IMR-90 (cell line): ENCODE data around the gene MRPL30. TPM values are rescaled to one million over a fixed set of nuclear protein-coding genes. Genes with fewer than 3 reads are reported as not detected.

Source experiments
- ATAC-seq: fragments of 200-7000 bp; cut with Tn5 transposase; 2 replicates; pipeline ENCODE4 v1.9.1; 2020; ENCODE audit warnings: low read depth, mild to moderate bottlenecking, moderate library complexity
- BruUV-seq: library from RNA; stranded (reverse); fragments of 400-500 nt; replicated peaks from 2 replicates; lab custom pipeline; 2021; lab: Mats Ljungman, UMichigan
- CTCF ChIA-PET: fragments of 300-600 bp; formaldehyde crosslinking; extraction: SDS; loops from one replicate; lab custom pipeline; 2021; ENCODE audit warnings: antibody characterized with exemption; lab: Yijun Ruan, JAX
- POLR2A ChIA-PET: fragments of 300-600 bp; sonication (Branson Sonifier 250); formaldehyde crosslinking; loops from one replicate; lab custom pipeline; 2022; ENCODE audit warnings: antibody characterized with exemption; ENCODE audit not compliant: unreplicated experiment; lab: Charles Lee
- DNase-seq: peaks from one replicate; pipeline ENCODE4 v3.0.0; 2013
- H2AFZ ChIP-seq: replicated peaks from 2 replicates; pipeline ENCODE3; 2013; ENCODE audit warnings: low read length, mild to moderate bottlenecking; ENCODE audit not compliant: poor library complexity
- H2AK5ac ChIP-seq: 2 replicates; pipeline ENCODE4 v1.6.1; 2013; ENCODE audit warnings: low read depth, low read length, inconsistent platforms
- H2AK9ac ChIP-seq: replicated peaks from 2 replicates; pipeline ENCODE3; 2013; ENCODE audit warnings: mild to moderate bottlenecking, low read depth, low read length, moderate library complexity; ENCODE audit not compliant: poor library complexity
- H2BK120ac ChIP-seq: 2 replicates; pipeline ENCODE4 v1.6.1; 2013; ENCODE audit warnings: low read depth, low read length, inconsistent platforms
- H2BK15ac ChIP-seq: 3 replicates; pipeline ENCODE4 v1.6.1; 2013; ENCODE audit warnings: low read depth, low read length, inconsistent platforms
- H2BK20ac ChIP-seq: 2 replicates; pipeline ENCODE4 v1.6.1; 2013; ENCODE audit warnings: low read depth, mild to moderate bottlenecking, inconsistent platforms, low read length, moderate library complexity
- H2BK5ac ChIP-seq: 2 replicates; pipeline ENCODE4 v1.6.1; 2013; ENCODE audit warnings: mild to moderate bottlenecking, low read depth, low read length, inconsistent platforms; ENCODE audit not compliant: poor library complexity, severe bottlenecking
- H3K14ac ChIP-seq: replicated peaks from 2 replicates; pipeline ENCODE4 v1.6.1; 2013; ENCODE audit warnings: low read depth, low read length, inconsistent platforms
- H3K18ac ChIP-seq: 2 replicates; pipeline ENCODE4 v1.6.1; 2013; ENCODE audit warnings: low read depth, low read length, control low read depth
- H3K23ac ChIP-seq: 2 replicates; pipeline ENCODE4 v1.6.1; 2013; ENCODE audit warnings: low read depth, low read length, inconsistent platforms
- H3K27ac ChIP-seq: 2 replicates; pipeline ENCODE4 v1.5.1; 2013; ENCODE audit warnings: mild to moderate bottlenecking, control low read depth, low read length; ENCODE audit not compliant: insufficient read depth
- H3K27me3 ChIP-seq: 2 replicates; pipeline ENCODE4 v1.6.1; 2013; ENCODE audit warnings: low read length; ENCODE audit not compliant: control insufficient read depth, insufficient read depth
- H3K36me3 ChIP-seq: 2 replicates; pipeline ENCODE4 v1.6.1; 2013; ENCODE audit warnings: low read length, mixed read lengths; ENCODE audit not compliant: control insufficient read depth, insufficient read depth
- H3K4ac ChIP-seq: 2 replicates; pipeline ENCODE4 v1.6.1; 2013; ENCODE audit warnings: low read depth, low read length, inconsistent platforms
- H3K4me1 ChIP-seq: 2 replicates; pipeline ENCODE4 v1.6.1; 2013; ENCODE audit warnings: low read length, mixed read lengths; ENCODE audit not compliant: control insufficient read depth, insufficient read depth
- H3K4me2 ChIP-seq: 2 replicates; pipeline ENCODE4 v1.6.1; 2013; ENCODE audit warnings: low read depth, mild to moderate bottlenecking, control low read depth, low read length, moderate library complexity
- H3K4me3 ChIP-seq: 2 replicates; pipeline ENCODE4 v1.5.1; 2013; ENCODE audit warnings: low read depth, mild to moderate bottlenecking, control low read depth, low read length, moderate library complexity; ENCODE audit not compliant: insufficient read depth
- H3K56ac ChIP-seq: 2 replicates; pipeline ENCODE4 v1.6.1; 2013; ENCODE audit warnings: low read length, inconsistent platforms; ENCODE audit not compliant: insufficient read depth; ENCODE audit errors: extremely low read depth
- H3K79me1 ChIP-seq, 2 experiments: 2 replicates each; pipeline ENCODE4 v1.6.1; 2013; ENCODE audit warnings: low read length in 2 of 2, inconsistent platforms in 1 of 2, low read depth in 1 of 2
- H3K9ac ChIP-seq: 2 replicates; pipeline ENCODE4 v1.6.1; 2013; ENCODE audit warnings: low read depth, low read length, control low read depth
- H3K9me1 ChIP-seq: 2 replicates; pipeline ENCODE4 v1.6.1; 2013; ENCODE audit warnings: low read length, inconsistent platforms; ENCODE audit not compliant: insufficient read depth
- H3K9me3 ChIP-seq: 2 replicates; pipeline ENCODE4 v1.6.1; 2013; ENCODE audit warnings: low read length; ENCODE audit not compliant: control insufficient read depth, insufficient read depth
- H4K20me1 ChIP-seq: 2 replicates; pipeline ENCODE4 v1.6.1; 2013; ENCODE audit warnings: low read length, inconsistent platforms; ENCODE audit not compliant: insufficient read depth
- H4K5ac ChIP-seq: 2 replicates; pipeline ENCODE4 v1.6.1; 2013; ENCODE audit warnings: mild to moderate bottlenecking, low read depth, low read length, control low read depth
- H4K8ac ChIP-seq, 2 experiments: 2 replicates each; pipeline ENCODE4 v1.6.1; 2013; ENCODE audit warnings: low read depth in 2 of 2, low read length in 2 of 2, control low read depth in 1 of 2, inconsistent platforms in 1 of 2
- H4K91ac ChIP-seq: 2 replicates; pipeline ENCODE4 v1.6.1; 2013; ENCODE audit warnings: low read depth, low read length, inconsistent platforms; ENCODE audit not compliant: insufficient read depth
- FOS ChIP-seq: fragments of 150-350 bp; IDR thresholded peaks from 2 replicates; pipeline ENCODE4 v1.6.1; 2016; ENCODE audit warnings: low read depth, low read length
- MAFK ChIP-seq: IDR thresholded peaks from 2 replicates; pipeline ENCODE4 v1.6.1; 2012; ENCODE audit warnings: low read depth, low read length, improper control_type of control experiment
- RCOR1 ChIP-seq: IDR thresholded peaks from 2 replicates; pipeline ENCODE4 v1.6.1; 2012; ENCODE audit warnings: mild to moderate bottlenecking, low read length, improper control_type of control experiment; ENCODE audit not compliant: insufficient replicate concordance
- RFX5 ChIP-seq: IDR thresholded peaks from 2 replicates; pipeline ENCODE4 v1.8.0; 2012; ENCODE audit warnings: low read depth, mild to moderate bottlenecking, low read length, moderate library complexity
- SMC3 ChIP-seq: fragments of 150-350 bp; IDR thresholded peaks from 2 replicates; pipeline ENCODE4 v1.6.1; 2016; ENCODE audit warnings: low read depth, mild to moderate bottlenecking, antibody characterized with exemption, low read length, moderate library complexity
- USF2 ChIP-seq: fragments of 150-350 bp; IDR thresholded peaks from 2 replicates; pipeline ENCODE4 v1.6.1; 2017; ENCODE audit warnings: mild to moderate bottlenecking, antibody characterized with exemption, low read length, low read depth
- WGBS, 2 experiments: methylation state at CpG; one replicate each; pipeline versions ENCODE4 v1.1.5 to v1.1.7; 2013; ENCODE audit warnings: missing lambda C conversion rate in 2 of 2; ENCODE audit not compliant: insufficient read length in 1 of 2; ENCODE audit errors: extremely low coverage in 2 of 2; 5-methylcytosine and 5-hydroxymethylcytosine counted together
- dilution Hi-C: fragments of 300-500 bp; cut with HindIII; formaldehyde crosslinking; loops from one replicate; pipeline ENCODE4 v1.14.3; 2018; ENCODE audit warnings: low sequenced_read_pairs; ENCODE audit not compliant: unreplicated experiment
- in situ Hi-C: fragments of 300-500 bp; cut with MboI; formaldehyde crosslinking; loops from 3 replicates; pipeline ENCODE4 v1.14.3; 2019; ENCODE audit warnings: low sequenced_read_pairs, inconsistent platforms, mixed read lengths
- intact Hi-C: fragments of 100-400 bp; cut with micrococcal nuclease; formaldehyde crosslinking; loops from 2 replicates; pipeline ENCODE4 v1.10.0; 2022
- polyA plus RNA-seq, 3 experiments: library from polyadenylated mRNA; depleted of rRNA; stranded (reverse); fragments of >200 nt; gene quantifications; 2 replicates each; pipeline ENCODE4 v1.2.3, GENCODE V29; 2012; ENCODE audit warnings: low replicate concordance in 1 of 3
- total RNA-seq: library from RNA; depleted of rRNA; stranded (reverse); fragments of >200 nt; gene quantifications from 2 replicates; pipeline ENCODE4 v1.2.3, GENCODE V29; 2012
- TF ChIP-seq, protein P1 (sequence below): conservative IDR thresholded peaks from 2 replicates; pipeline ENCODE4 v1.5.1; 2012; ENCODE audit warnings: mild to moderate bottlenecking, low read depth, low read length, improper control_type of control experiment

MRPL30 gene
- total and polyA plus RNA-seq, 2 of the 4 experiments (the other 2 are of a cell fraction), result 18.7 to 34.8 TPM

DNA sequence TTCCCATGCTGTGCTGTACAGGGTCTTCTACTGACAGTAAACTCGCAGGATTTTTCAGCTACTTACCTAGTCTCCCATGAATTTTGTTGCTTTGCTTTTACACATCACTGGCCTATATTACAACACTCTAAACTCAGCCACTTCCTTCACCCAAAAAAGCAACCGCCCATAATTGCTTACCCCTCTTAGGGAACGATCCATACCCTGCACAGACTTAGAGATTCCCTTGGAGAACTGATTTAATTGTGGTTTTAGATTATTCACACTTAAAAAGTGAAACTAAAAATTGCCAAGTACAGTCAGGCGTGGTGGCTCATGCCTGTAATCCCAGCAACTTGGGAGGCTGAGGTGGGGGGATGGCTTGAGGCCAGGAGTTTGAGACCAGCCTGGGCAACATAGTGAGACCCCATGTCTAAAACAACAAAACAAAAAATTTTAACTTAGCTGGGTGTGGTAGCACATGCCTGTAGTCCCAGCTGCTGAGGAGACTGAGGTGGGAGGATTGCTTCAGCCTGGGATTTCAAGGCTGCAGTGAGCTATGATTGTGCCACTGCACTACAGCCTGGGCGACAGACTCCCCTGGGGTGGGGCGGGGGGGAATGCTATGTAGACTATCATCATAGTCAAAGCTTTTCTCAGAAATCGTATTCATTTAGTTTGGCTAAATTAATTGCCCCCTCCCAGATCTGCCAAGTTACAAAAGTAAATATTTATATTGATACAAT is 19.3 kb downstream of the MRPL30 start:
- H3K4me3 ChIP-seq, result no peak overlapping the region
- H3K27me3 ChIP-seq, result no peaks in the 10 kb centered on the region
- H3K14ac ChIP-seq, result no peak overlapping the region
- no peak overlapping the region for H3K27ac ChIP-seq
- H2AK5ac ChIP-seq, result no peak overlapping the region
- H3K18ac ChIP-seq, result no peak overlapping the region
- peaks cover 14% of the 10 kb centered on the region for H3K36me3 ChIP-seq
- dilution Hi-C loops (no loop called here), intact Hi-C loops (no loop called here), in situ Hi-C loops (no loop called here)
- H2BK5ac ChIP-seq, result no peak overlapping the region
- no peak overlapping the region for H2BK15ac ChIP-seq
- H3K79me1 ChIP-seq, result no peaks in the 10 kb centered on the region
- no peak overlapping the region for H4K5ac ChIP-seq
- DNase-seq (no peak), ATAC-seq (no peak)
- H3K9me1 ChIP-seq, result peaks cover 2% of the 10 kb centered on the region; the same call in 1 of the 2 replicates
- no peak for TF ChIP-seq RFX5
- TF ChIP-seq USF2, result no peak
- no peak for TF ChIP-seq MAFK
- TF ChIP-seq, protein P1, sequence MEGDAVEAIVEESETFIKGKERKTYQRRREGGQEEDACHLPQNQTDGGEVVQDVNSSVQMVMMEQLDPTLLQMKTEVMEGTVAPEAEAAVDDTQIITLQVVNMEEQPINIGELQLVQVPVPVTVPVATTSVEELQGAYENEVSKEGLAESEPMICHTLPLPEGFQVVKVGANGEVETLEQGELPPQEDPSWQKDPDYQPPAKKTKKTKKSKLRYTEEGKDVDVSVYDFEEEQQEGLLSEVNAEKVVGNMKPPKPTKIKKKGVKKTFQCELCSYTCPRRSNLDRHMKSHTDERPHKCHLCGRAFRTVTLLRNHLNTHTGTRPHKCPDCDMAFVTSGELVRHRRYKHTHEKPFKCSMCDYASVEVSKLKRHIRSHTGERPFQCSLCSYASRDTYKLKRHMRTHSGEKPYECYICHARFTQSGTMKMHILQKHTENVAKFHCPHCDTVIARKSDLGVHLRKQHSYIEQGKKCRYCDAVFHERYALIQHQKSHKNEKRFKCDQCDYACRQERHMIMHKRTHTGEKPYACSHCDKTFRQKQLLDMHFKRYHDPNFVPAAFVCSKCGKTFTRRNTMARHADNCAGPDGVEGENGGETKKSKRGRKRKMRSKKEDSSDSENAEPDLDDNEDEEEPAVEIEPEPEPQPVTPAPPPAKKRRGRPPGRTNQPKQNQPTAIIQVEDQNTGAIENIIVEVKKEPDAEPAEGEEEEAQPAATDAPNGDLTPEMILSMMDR, result no peak
- TF ChIP-seq RCOR1, result no peak
- TF ChIP-seq FOS, result no peak
- no peak for TF ChIP-seq SMC3
- H4K91ac ChIP-seq, result no peak overlapping the region
- BruUV-seq, result no TSS peak
- no CpG with 5 or more reads among the region's 7 CpGs for WGBS, 2 experiments
- H2BK20ac ChIP-seq, result no peak overlapping the region
- no peak overlapping the region for H3K4ac ChIP-seq
- no peaks in the 10 kb centered on the region for H3K4me1 ChIP-seq
- CTCF ChIA-PET, result no interaction called here
- no peak overlapping the region for H3K23ac ChIP-seq
- no peak overlapping the region for H3K56ac ChIP-seq
- no peak overlapping the region for H2AFZ ChIP-seq
- no peak overlapping the region for H3K9ac ChIP-seq
- no peaks in the 10 kb centered on the region for H4K20me1 ChIP-seq
- no peak overlapping the region for H4K8ac ChIP-seq
- H2BK120ac ChIP-seq, result no peak overlapping the region
- H3K4me2 ChIP-seq, result no peak overlapping the region
- no peaks in the 10 kb centered on the region for H3K9me3 ChIP-seq
- POLR2A ChIA-PET, result no interaction called here
- H2AK9ac ChIP-seq, result no peak overlapping the region
